Measurements from ENCODE around the gene CCNI.
"Not testable (repeated sequence)": the region's sequence is repeated elsewhere in the genome, so short reads cannot be mapped to it uniquely, and the experiment has no call there.

CCNI gene

DNA sequence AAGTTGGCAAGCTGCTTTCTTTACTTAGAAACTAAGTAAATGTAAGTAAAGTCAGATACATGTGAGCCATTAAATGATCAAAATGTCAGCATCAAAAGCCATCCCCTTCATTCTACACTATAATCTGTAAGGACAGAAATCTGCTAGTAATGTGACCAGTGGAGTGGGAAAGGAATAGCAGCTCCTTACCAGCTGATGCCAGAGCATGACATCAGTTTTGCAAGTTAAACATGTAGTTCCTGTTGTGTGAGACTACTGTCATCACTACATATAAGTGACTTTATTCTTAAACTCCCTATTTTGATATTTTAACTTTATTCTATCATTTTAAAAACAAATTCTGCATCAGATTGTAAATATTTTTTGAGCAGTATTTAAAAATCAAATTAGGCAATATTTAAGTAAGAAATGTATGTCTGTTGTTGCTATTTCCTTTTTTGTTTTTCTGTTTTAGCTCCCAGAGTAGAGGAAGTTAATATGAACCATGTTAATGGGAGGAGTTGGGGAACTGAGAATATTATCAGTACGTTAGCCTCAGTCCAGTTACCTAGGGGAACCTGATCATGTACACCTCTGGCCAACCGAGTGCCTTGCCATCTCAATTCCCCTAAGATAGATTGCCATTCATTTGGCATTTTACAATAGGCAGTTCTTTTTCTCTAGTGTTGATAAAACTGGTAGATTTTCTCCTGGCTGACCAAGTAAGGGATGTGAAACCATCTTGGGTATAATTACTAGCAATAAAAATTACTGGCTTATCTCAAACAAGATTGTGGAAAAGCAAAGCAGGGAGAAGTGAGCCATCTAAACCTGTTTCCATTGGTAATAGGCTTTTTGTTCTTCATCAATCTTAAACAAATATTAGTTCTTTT is 34.7 kb downstream of the CCNI start:
- no peak for DNase-seq (ENCODE audit: low spot score)

DNA sequence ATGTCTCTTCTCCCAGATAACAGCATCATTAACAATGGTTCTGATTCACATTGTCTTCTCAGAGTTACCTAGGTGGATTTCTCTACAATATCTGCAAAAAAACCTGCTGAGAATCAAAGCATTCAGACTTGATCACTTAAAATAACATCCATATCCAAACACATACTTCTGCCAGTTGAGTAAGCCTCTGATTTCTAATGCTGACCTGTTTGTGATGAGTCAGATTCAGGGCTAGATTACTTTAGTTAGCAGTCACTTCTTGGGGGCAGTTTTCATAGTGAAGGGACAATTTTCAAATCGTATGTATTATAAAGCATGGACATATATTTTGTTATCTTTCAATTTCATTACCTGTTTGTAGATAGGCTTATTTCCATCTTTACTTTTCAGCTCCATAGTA is 35.5 kb downstream of the CCNI start:
- DNase-seq (ENCODE audit: low spot score) = no peak

DNA sequence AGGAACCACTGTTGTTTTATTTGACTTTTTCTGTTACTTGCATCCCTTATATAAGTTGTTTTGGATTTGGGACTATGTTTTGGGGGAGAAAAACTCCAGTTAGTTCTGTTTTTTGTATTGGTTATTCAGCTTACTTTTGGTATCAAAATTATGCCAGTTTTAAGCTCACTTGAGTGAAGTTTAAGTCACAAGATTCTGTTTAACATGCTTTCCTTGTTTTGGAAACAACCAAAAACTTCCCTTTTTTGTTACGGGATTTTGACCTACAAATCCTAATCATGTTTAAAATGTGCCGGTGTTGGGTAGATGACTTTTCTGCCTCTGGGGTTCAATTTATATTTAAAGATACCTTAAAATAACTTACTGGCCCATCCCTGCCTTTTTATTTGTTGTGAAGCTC is 36.0 kb downstream of the CCNI start:
- DNase-seq (ENCODE audit: low spot score) = no peak

DNA sequence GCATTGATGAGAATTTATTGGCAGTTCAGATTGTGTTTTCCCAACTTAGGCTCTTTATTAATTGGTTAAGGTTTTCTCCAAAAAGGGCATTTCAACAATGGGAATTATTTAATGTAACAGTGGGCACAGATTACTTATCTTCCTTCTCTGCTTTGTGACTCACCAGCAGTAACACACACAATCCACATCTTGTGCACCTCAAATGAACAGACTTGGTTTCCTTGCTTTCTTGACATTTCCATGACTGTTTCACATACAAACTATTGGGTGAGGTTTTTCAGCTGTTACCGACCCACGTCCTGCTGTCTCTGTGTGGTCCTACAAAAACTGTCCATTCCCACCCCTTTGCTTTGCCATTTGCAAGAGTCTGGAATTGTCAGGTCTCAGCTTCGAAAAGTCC is 38.1 kb downstream of the CCNI start:
- DNase-seq (ENCODE audit: low spot score) = no peak

DNA sequence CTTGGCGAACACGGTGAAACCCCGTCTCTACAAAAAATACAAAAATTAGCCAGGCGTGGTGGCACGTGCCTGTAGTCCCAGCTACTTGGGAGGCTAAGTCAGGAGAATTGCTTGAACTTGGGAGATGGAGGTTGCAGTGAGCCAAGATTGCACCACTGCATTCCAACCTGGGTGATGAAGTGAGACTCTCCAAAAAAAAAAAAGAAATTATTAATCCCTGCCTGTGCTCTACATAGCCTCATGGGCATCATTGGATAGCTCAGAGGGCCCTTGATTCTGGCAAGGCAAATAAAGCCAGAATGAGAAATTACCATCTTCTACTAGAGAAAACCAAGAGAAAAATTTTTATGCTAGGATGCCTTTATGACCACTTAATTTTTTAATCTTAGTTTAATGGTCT is 38.6 kb downstream of the CCNI start:
- not testable (repeated sequence) for DNase-seq (ENCODE audit: low spot score)

DNA sequence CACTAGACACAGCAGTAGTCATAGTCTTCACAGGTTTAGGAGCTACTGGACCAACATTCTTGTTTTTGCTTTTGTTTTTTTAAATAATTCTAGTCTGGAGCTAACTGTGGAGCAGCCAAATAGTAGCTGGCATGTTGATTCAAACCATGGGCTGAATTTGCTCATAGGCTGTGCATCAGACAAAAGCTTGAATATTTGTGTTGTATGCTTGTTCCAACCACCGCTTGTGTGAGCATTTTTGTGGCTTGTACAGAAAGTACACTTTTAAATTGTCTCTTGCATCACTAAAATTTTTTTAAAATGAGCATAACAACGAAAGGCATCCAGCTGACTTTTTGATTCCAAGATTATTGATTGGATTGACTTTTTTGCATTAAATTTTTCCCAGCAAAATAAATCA is 39.6 kb downstream of the CCNI start:
- DNase-seq (ENCODE audit: low spot score) = no peak

DNA sequence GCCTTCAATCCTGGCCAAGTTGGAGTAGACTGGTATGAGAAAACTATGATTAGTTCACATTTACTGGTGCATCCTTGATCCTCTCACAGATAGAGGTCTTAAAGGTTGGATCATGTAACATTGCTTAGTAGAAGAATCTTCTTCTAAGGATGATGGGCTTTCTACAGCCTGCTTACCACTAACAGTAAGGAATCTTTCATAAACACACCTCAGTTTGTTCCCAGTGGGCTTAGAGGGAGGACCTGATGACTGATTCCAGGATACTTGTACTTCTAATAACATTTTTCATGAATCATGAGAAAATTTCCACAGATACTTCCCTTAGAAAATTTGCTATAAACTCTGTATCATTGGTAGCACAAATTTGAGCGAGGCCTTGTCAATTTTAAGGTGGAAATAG is 40.6 kb downstream of the CCNI start:
- DNase-seq (ENCODE audit: low spot score) = no peak

DNA sequence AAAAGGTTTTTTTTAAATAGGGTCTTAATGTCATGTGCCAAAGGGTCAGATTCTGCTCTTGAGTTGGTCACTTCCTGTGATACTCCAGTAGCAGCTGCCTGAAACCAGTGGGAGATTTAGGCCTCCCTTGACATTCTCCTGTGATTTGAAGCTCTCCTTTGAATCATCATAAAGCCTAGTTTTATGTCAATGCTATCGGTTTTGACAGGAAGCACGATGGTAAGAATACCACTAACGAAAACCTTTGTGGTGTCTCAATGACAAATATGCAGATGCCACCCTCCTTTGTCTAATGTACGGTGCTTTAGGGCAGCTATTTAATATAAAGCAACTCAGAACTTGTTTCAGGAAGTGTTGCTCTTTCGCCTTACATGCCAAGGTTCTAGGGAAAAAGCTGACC is 44.2 kb downstream of the CCNI start:
- DNase-seq (ENCODE audit: low spot score) = no peak

DNA sequence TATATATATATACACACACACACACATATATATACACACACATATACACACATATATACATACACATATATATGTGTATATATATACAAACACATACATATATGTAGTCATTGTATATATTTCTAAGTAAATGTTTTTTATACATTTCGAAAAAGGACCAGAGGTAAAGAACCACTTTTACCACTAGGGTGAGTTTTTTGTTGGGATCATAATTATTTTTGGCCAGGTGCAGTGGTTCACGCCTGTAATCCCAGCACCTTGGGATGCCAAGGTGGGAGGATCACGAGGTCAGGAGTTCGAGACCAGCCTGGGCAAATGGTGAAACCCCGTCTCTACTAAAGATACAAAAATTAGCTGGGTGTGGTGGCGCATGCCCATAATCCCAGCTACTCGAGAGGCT is 46.0 kb downstream of the CCNI start:
- not testable (repeated sequence) for DNase-seq (ENCODE audit: low spot score)

DNA sequence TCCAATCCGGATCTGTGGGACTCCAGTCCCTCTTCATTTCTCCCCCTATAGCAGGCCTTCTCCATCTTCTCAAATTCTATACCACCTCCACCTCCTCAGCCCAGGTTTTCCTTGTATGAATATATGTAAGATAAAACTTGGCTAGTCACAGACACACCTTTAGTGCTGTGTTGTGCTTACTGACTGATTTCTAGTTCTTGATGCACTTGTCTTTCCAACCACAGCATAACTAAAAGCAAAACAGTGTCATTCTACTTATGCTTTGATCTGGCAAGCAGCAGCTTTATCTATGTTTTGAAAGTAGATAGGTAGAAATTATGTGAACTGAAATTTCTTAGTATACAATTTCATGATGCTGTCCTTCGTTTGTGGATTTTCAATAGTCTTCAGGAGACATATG is 47.5 kb downstream of the CCNI start:
- DNase-seq (ENCODE audit: low spot score) = no peak

DNA sequence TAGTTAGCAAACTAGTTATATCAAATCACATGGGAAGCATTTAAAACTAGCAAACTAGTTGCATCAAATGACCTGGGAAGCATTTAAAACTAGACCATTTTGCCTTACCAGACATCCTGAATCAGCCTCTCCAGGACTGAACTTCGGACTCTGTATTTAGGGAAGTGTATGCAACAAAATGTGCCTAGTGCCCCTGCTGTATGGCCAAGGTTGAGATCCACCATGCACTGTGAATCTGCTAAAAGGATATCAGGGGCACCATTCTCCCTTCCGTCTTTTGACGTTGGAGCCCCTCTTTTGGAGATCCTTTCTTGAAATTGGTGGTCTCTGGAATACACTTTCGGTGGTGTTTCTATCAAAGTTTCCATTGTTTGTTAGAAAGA is 49.5 kb downstream of the CCNI start:
- DNase-seq (ENCODE audit: low spot score) = no peak

DNA sequence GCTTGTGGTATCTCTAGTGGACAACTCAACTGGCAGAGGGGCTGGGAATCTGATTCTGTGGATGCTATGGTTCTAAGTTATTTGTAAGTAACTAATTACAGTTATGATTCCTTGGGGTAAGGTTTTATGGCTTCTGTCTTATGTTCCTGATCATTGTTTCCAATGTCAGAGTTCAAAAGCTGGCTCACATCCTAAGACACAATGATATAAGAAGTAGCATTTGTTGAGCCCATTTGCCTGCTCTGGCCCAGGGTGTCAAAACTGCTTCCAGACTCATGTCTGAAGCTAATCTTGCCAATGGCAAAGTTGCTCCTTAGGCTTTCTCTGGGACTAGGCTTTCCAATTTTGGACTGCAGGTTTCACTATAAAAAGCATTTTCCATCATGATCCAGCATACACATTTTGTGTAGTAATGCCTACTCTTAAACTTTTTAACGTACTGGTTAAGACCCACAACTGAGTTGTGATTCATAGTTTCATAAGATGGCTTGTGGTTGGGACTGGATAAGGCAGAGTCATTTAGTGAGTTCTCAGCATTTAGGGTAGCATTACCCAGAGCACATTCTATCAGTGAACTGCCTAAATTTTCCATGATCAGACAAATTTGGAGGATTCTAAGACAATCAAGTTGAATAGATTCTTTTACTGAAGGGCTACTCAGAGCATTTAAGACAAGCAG is 50.0 kb downstream of the CCNI start:
- DNase-seq (ENCODE audit: low spot score) = no peak

DNA sequence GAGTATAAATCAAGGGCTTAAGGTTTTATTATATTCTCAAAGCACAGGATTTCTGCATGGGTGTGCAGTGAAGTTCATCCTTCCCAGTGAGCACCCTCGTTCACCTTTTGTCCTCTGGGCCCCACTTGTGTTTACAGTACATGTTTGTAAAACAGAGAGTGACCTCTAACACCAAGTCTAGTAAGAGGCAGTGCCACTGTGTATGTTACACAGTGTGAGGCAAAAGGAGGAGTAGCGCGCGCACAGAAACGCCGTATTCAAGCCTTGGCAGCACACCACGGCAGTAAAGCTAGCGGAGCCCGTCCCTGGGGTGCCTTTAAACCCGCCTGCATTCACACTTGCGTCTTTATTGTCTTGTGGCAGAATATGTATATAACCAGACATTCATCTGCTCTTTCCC is 51.9 kb downstream of the CCNI start:
- no peak for DNase-seq (ENCODE audit: low spot score)

DNA sequence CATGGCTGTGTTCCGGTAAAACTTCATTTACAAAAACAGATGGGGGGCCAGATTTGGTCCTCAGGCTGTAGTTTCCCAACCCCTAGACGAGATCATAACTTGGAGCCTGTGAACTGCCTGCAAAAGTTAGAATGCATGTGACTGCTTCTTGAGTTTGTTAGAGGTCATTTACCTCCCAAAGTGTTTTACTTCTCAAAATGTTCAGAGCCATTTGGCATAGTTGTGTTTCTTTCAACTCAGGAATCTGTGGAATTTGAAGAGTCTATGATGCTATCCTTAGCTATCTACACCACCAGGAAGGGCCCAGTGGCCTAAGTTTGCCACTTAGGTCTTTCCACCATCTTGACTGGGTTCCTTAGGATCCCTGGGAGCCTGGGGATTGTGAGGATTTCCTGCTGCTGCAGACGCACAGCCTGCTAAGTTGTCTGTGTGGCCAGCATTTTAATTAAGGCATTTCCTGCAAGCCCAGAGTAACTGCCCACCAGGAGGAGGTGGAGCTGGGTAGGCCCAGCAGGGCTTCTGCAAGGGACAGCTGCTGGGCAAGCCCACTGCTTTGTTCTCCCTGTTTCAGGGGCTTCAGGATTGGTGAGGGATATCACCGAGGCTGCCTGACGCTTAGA is 53.1 kb downstream of the CCNI start:
- no peak for DNase-seq (ENCODE audit: low spot score)

DNA sequence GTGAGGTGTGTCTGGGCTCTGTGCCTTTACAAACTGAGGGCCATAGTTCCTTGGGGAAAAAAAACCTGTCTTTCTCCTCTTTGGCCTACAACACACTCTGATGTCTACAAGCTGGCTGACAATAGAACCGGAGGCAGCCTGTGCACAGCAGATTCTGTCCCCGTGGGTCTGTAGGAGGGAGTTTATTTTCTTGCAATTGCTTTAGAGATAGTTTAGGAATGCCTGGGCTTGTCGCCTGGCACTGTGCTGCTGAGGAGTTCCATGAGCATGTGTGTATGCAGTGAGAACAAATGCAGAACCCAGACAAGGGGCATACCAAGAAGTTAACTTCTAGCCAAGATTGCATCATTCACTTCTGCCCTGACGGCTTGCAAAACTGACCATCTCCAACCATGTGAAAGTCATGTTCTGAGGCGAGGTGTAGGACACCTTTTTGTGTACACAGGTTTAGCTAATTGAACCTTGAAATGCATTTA is 54.1 kb downstream of the CCNI start:
- DNase-seq (ENCODE audit: low spot score) = no peak

DNA sequence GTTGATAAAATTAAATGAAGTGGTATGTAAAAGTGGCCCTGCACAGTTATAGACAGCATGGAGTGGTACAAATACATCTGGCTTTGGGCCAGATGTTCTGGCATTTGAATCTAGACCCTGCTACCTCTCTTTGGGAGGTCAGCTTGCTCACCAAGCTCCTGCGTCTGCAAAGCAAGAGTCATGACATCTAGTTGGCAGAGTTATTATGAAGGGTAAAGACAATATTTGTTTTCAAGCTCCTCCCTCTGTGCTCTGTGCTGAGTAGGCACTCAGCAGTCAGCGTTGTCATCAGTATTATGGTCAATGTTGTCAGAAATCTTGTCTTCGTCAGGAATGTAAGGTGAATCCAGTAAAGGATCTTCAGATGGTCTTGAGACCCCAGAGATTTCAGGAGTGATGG is 55.8 kb downstream of the CCNI start:
- DNase-seq (ENCODE audit: low spot score) = no peak

DNA sequence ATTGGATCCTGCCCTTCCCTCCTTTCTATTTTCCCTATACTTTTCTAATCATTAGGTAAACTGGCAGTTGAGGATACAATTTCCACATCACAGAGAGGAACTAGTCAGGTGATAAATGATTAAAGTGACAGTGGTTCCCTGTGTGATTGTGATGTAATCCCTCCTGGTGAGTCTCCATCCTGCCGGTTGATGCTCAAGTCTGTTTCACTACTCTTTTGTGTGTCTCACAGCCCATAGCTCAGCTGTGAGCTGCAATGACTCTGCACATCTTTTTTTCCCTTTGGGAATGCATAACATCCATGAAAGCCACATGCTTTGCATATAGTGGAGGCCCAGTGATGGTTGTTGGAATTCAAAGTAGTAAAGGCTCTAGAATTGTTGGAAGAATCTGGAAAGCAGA is 60.4 kb downstream of the CCNI start:
- no peak for DNase-seq (ENCODE audit: low spot score)

DNA sequence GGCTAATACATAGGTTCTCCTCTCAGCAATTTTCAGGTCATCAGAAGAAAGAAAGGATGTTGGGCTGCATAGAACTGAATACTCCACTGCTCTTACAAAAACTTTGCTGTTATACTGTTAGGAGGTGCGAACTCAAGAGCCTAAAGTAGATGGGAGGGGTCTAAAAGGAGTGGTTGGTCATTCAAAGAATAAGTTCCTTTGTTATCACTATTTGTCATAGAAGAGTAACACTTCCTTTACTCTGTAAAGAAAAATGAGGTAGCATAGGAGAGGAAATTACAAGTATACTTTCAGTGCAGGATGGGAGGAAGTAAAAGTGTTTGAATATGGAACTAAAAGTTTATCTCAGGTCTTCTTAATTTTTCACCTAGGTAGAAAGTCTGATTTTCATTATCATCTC is 61.5 kb downstream of the CCNI start:
- no peak for DNase-seq (ENCODE audit: low spot score)

DNA sequence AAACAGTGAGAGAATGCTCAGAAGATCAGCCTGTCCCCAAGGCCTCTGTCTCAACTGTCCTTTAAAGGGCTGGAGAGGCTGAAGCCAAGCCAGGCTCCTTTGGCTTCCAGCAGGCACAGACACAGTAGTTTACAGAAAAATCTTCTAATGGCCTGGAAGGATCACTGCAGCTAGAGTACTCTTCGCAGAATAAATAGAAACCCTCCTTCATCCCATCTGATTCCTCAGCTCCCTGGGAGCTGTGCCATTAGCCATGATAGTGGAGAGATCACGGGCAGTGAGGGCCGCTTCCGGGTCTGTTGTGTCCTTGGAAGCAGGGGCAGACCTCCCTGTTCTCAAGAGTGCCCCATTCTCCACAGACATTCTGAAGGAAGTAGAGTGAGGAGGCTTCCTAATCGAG is 63.1 kb downstream of the CCNI start:
- DNase-seq (ENCODE audit: low spot score) = no peak

DNA sequence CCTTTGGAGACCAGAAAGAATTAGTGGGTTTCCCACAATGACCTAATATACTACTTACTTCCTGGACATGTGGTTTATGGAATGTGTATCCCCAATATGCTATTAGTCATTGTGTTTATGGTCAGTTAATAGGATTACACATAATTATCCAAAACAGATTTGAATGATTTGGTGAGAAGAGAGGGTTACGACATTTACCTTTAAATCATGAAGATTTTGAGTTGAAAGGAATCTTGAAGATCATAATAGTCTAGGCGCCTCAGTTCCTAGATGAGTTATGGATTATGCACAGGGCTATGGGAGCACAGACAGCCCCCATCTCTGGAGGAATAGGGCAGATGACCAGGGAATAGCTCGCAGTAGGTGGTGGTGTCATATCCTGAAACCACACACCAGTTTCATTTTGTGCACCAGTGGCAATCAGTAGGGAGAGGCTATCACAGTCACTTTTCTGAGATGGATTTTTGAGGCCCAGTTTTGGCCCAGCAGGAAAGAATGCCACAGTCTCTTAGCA is 64.9 kb downstream of the CCNI start:
- no peak for DNase-seq (ENCODE audit: low spot score)

DNA sequence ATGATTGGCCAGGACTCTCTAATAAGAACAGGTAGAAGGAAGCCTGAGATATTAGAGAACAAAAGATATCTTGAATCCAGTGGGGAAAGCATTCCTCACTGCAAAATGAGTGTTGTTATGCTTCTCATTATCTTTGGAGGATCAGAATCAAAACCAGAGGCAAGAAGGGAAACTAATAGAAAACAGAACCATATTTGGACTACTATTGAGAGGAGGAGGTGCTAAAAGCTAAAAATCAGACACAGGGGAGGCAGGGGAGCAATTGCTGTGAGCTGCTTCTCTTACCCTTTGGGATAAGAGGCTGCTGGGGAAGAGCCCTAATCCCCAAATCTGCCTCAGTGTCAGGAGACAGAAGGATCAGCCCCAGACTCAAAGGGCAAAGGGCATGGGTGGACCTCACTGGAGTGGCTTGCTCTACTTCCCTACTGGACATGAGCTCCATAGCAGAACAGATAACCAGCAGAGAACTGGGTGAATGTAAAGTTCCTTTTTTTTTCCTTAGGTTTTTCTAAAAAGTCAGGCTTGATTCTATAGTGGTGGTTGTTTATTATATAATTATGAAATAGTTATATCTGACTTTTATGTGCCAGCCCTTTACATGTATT is 66.2 kb downstream of the CCNI start:
- no peak for DNase-seq (ENCODE audit: low spot score)

Measured in SK-N-DZ (cell line).